Activated T-cell treated with anti-CD3 and anti-CD28 coated beads for 48 hours (primary cell): Measurements from ENCODE around the gene CD101.

Experiments
- DNase-seq: peaks from one replicate; pipeline ENCODE4 v3.0.0-alpha.2; 2020; ENCODE audit warnings: low read depth

Gene CD101

DNA sequence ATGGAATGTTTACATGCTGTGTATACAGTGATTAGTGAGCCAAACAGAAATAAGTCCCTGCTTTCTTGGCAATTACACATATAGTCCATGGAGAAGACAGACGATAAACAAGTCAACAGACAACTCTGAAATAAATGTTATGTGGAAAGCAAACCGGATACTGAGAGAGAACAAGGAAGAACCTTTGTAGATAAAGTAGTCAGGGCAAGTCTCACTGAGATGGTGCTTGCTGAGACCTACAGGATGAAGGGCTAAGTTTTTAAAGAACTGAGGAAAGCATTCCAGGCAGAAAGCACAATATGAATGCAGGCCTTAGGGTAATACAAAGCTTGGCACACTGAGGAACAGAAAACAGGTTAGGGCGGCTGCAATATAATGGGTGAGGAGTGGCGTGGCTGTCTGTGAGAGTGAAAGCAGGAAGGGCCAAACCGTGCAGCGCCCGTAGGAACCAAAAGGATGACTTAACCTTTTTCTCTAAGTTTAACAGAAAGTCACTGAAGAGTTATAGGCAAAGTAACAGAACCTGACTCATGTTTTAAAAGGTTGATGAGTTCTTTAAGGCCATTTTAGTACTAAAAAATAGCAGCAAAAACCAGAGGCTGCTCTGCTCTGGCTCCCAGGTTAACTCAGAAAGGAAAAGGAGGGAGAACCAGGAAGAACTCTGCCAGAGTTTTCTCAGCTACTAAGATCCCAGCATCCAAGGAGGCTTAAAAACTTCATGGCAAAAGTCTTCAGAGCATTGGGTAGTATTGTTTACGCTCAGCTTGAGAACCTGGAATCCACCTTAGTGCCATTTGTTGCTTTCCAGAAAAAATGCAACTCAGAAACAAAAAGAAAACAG, 49.9 kb downstream of the CD101 start:
- peak; percentile 28 for DNase-seq

DNA sequence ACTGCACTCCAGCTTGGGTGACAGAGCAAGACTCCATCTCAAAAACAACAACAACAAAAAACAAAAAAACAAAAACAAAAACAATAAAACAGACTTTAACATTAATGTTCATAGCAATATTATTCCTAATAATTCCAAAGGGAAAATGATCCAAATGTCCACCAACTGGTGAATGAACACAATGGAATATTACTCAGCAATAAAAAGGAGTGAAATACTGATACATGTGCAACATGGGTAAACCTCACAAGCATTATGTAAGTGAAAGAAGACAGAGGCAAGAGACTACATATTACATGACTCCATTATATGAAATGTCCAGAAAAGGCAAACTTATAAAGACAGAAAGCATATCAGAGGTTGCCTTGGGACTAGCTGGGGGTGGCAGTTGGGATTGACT, 52.5 kb downstream of the CD101 start:
- no peak for DNase-seq

DNA sequence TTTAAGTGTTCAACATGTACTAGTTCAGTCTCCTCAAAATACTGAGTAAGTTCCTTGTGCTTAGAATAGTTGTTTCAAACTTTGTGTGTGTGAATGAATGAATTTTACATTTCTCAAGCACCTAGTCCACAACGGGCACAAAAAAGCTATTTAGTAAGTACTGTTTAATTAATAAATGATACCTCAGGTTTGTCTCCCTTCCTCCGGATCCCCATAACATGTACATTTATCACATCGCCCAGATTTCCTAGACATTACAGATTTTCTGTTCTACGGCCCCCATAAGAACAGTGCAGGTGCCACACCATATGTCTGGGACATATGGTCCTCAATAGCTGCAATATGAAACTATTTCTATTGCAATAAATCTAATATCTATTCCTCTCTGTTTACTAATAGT, 57.2 kb downstream of the CD101 start:
- no peak for DNase-seq

DNA sequence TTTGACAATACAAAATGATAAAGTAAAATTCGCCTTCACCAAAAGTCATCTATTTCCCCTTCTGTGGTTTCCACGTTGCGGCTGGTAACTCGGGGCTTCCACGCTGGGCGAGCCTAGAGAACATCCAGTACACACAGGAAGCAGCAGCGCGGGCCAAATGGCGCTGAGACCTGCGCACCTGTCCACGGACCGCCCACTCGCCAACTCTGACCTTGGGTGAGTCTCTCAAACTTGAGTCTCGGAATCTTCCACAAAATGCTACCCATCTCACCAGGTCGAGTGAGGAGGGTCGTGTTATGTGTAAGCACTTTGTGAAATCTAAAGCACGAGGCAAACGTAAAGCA, 57.7 kb downstream of the CD101 start:
- peak; percentile 63 for DNase-seq

DNA sequence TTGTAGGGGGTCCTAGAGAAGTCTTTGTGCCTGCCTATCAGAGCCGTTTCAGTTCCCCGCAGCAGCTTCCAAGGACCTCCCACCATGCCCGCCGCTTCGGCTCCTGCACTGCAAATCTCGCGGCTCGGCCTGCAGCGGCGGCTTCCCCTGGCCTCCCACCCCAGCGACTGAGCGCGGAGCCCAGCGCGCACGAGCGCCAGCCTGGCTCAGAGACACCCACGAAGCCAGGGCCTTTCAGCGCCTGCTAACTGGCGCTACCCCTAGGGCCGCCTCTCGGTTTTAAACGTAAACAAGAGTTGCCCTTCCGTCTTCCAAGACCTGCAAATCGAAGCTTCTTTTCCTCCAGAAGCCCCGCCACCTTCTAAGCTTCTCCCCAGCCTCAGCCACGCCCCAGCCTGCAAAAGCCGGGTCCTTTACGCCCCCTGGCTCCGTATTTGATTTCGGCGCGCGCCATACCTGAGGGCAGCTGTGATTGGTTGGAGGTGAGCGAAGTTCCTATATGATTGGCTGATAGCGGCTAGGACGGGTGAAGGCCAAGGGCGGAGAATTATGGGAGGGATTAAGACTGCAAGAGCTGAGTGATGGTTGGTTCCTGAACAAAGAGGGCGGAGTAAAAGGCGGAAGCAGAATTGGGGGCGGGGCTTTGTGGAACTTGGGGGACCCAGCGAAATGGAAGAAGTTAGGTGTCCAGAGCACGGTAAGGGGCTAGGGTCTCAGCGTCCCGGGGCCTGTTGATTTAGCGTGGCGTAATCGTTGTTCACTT, 58.3 kb downstream of the CD101 start, which contains the start of gene TTF2:
TSS of gene TTF2 (plus strand) at position 649 of the 763 bp plus-strand sequence. CDS start at position 670, 21 bp downstream.
- DNase-seq, result peak; percentile 91

DNA sequence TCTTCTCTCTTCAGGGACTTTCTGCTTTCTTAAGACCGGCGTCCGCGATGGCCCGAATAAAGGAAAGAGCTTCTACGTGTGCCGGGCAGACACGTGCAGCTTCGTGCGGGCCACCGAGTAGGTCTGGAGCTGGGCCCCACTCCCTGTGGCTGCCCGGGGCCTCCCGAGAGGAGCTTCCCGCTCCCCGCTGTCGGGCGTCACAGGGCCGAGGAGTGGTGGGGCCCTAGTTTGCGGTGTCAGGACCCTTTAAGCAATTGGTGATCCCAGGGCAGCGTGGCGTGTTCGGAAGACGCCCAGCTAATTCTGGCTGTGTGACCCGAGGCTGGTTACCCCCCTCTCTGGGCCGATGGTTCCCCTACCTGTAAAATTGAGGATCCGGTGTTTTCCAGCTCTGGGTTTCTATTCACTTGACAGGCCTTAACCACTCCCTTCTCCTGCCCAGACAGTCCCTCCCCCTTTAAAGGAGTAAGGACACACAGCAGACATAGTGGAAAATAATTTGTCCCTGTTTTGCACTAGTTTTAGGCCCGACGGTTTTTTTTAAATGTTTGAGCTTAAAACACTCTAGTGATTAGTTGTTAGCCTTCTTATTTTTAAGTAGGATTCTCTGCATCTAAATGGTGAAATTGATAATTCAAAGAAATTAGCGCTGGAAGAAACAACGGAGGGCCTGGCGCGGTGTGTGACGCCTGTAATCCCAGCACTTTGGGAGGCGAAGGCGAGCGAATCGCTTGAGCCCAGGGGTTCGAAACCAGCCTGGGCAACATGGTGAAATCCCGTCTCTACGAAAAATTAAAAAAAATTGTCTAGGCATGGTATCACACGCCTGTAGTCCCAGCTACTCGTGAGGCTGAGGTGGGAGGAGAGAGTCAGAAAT, 59.1 kb downstream of the CD101 start:
- no peak for DNase-seq

DNA sequence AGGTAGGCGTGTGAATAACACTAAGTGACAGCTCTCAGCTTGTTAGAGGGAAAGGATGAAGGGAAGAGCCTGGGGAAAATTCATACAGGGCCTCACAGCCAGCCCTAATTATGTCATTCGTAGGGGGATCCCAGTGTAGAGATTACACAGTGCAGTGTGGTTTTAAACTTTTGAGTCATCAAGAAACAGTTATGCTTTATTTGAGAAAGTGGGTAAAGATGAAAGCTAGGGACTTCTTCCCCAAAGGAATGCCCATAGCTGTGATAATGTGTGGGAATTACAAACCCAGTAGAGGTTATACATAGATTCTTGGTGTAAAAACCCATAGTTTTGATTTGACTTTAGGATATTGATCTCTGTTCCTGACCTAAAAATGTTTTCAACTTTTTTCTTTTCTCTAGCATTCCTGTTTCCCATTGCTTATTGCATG, 60.4 kb downstream of the CD101 start:
- DNase-seq, result no peak

DNA sequence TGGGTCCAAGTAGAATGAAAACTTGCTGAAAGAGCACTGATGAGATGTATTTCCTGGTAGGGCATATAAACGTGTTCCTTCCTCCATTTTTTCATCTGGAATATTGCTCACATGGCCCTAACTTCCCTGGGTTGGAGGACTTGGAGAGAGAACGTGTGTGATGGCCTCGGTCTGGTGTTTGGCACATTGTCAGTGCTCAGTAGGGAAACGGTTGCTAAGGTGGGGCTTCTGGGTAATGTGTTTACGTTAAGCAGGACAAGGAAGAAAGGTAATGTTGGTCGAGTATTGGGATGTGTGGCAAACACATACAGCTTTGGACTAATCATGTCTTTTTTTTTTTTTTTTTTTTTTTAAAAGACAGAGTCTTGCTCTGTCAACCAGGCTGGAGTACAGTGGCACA, 64.8 kb downstream of the CD101 start:
- no peak for DNase-seq

DNA sequence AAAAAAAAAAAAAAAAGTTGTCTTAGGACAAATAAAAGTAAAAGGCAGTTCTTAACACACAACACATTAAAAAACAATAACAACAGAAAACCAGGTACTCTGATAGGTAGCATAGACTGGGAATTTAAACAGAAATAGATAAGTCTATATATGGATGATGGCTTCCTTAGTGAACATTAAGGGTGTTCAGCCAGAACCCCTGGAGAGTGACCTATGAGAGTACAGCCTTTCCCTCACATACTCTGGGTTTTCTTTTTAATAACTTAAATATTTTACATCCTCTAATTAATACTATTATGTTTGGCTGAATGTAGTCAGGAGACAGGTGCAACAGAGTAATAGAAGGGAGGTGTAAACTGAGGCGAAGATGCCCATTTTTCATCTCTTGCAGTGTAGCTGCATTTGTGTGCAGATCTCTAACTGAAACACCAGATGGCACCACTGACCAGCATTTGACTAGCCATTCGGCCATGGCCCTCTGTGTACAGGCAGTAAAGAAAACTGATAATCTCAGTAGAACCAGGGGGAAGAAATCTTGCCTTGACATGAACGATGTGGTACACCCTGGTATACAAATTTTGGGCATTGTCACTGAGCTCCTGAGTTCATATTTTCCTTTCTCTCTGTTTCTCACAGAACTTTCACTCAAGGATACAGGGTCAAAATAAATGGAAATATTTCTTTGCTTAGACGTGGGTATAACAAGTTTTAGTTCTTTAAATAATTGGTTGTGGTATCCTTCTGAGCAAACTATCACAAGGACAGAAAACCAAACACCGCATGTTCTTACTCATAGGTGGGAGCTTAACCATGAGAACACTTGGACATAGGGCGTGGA, 66.2 kb downstream of the CD101 start:
- DNase-seq, result no peak

DNA sequence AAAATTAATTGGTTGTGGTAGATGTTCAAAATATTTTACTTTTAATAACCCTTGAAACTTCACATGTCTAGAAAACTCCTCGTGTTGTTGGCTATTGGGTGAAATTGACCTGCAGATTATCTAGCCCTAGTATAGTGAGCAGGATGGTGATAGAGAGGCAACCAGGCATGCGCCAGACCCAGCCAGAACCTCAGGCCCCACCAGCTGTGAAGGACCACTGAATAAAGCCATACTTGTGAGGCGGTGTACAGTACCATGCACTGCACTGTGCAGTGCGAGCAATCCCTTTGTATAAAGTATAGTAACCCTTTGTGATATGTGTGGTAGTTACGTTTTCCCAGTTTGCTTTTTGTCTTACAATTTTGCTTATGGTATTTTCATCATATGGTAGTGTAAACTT, 67.0 kb downstream of the CD101 start:
- no peak for DNase-seq

DNA sequence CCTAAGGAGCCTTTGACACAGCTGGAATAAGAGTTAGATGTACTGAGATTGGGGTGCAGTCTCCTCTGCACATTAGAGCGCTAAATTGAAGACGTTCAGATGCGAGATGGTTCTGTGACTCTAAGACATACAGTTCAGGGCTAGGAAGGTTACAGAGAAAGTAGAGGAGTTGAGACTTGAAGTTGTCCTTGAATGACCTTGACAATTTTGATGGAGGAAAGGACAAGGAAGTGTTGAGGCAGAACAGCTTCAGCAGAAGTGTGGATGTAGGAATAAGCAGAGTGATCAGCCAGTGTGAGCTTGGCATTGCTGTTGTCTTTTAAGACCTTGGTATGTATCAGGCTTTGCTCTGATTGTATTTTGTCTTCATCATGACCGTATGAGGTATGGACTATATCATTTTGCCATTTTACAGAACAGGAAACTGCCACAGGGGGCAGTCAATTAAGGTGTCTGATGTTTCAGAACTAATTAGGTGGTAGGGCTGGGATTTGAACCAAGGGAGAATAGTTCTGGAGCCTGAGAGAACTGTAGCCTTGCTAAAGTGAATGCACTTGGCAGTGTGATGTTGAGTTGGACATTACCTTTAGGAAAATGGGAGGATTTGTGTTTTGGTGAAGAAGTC, 67.8 kb downstream of the CD101 start:
- DNase-seq, result no peak

DNA sequence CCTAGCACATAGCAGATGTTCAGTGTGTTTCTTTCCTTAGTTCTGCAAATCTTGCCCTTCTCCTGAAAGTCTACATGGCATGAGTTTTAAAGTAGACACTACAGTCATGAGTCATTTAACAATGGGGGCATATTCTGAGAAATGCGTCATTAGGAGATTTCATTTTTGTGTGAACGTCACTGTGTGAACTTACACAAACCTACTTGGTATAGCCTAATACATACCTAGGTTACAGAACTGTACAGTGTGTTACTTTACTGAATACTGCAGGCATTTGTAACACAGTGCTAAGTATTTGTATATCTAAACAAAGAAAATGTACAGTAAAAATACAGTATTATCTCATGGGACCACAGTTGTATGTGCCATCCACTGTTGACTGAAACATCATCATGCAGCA, 68.6 kb downstream of the CD101 start:
- no peak for DNase-seq

DNA sequence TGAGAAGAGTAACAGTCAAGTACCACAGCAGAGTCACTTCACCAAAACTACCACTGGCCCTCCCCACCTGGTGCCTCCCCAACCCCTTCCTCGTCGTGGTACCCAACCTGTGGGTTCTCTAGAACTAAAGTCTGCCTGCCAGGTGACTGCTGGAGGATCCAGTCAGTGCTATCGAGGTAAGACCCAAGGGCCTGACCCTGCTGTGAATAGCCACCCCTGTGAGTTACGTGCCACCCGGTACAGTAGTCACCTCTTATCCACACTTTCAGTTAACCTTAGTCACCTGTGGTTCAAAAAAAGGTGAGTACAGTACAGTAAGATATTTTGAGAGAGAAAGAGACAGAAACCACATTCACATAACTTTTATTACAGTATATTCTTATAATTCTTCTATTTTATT, 75.1 kb downstream of the CD101 start:
- DNase-seq, result no peak

DNA sequence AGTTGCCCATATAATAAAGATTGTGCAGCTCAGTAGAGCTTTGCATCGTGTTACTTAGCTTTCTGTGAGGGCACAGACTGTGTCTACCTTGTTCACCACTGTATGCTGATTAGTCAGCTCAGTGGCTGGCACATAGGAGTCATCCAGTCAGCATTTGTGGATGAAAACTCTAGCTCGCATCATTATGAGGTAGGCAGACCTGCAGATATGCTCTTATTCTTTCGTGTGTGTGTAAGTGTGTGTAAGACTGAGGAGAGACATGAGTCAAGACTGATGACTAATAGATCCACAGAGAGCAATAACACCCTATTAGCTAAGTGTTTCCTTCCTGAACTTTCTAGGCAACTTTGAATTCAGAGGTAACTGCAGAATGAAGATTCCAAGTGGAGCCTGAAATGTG, 75.7 kb downstream of the CD101 start:
- DNase-seq, result no peak

DNA sequence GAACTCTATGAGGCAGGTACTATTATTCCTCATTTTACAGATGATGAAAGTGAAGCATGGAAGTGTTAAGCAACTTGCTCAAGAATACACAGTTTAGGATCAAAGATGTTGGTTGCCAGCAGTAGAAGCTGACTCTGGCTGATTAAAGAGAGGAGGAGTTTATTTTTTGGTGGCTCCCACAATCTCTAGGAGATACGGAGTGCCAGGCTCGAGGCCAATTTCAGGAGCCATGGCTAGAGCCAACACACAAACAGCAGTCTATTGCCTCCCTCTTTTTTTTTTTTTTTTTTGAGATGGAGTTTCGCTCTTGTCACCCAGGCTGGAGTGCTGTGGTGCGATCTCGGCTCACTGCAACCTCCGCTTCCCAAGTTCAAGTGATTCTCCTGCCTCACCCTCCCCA, 78.2 kb downstream of the CD101 start:
- DNase-seq, result no peak

DNA sequence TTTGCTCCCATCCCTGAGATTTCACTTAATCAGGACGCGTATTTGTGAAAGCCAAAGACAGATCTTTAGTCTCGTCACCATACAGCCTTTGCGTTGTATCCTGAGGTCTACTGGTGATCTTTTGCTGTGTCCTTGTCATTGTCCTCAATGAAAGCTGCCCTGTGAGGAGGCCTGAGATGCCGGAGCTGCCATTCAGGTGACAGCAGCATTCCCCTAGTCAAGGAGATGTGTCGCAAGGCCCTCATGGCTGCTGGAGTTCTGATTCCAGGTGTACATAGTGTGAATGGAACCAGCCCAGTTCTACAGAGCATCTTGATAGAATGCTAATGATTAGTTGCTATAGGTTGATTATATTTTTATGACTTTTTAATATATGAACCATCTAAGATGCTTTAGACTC, 82.7 kb downstream of the CD101 start:
- no peak for DNase-seq
